Measurements from ENCODE around the gene CNTN5. TPM values are rescaled to one million over a fixed set of nuclear protein-coding genes. Genes with fewer than 3 reads are reported as not detected.

CNTN5 gene
- polyA plus RNA-seq, 1 donor (not counting 4 experiments of a cell fraction or from before 2014, with no cell fraction given), result not detected

DNA sequence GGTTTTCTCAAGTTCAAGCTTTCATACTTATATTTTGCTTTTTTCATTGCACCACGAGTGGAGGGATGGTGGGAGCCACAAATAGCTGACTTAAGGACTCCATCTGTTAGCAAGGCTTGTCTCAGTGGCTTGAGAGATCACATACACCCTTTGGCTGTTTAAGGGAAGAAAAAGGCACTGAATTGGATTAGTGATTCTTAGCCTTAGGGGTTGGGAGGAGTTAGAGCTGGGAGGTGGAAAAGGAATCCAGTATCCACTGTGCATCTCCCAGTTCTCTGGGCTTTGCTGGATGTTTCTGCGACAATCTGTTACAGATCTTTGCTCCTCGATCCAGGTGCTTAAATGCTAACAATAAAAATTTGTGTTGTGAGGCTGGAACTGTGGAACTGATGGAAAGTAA is 593.6 kb downstream of the CNTN5 start:
- Histone ChIP-seq H3K27me3 (ENCODE audit: control insufficient read depth, extremely low read depth, insufficient read depth, low read length) (no peaks in the 10 kb centered on the region), H3K9me1 (ENCODE audit: control insufficient read depth, extremely low read depth, insufficient read depth, low read length) (no peaks in the 10 kb centered on the region), H3K27ac (ENCODE audit: control insufficient read depth, insufficient read depth, low read length) (no peak overlapping the region), H3K9ac (ENCODE audit: control insufficient read depth, extremely low read depth, insufficient read depth, low read length) (no peak overlapping the region), H4K20me1 (ENCODE audit: control insufficient read depth, extremely low read depth, insufficient read depth, low read length) (no peaks in the 10 kb centered on the region), H3K4me3 (ENCODE audit: control insufficient read depth in 2 of 3, extremely low read depth in 1 of 3, insufficient read depth in 2 of 3, low read depth in 1 of 3, low read length in 3 of 3) (no peak overlapping the region), H3K36me3 (ENCODE audit: control insufficient read depth in 2 of 2, extremely low read depth in 1 of 2, insufficient read depth in 2 of 2, low read length in 2 of 2) (no peaks in the 10 kb centered on the region), H3K9me3 (ENCODE audit: control insufficient read depth, low read depth, low read length) (no peaks in the 10 kb centered on the region), H2AFZ (ENCODE audit: control insufficient read depth, low read length) (no peak overlapping the region), H3K4me1 (ENCODE audit: control insufficient read depth, extremely low read depth, insufficient read depth, low read length) (no peaks in the 10 kb centered on the region), H3K4me2 (ENCODE audit: control insufficient read depth, extremely low read depth, insufficient read depth, low read depth, low read length) (no peak overlapping the region), H3K79me2 (ENCODE audit: control insufficient read depth, insufficient read depth, low read length) (no peaks in the 10 kb centered on the region)
- dilution Hi-C loops (cut with MboI; ENCODE audit: extremely low pct_ligation_motif_present, low sequenced_read_pairs), result no loop called here
- DNase-seq (ENCODE audit: low read depth, low spot score) (no peak), FAIRE-seq (no peak)
- TF ChIP-seq EZH2 (IDR thresholded peaks at IDR 0.05; ENCODE audit: low read length), result no peak
- TF ChIP-seq, protein P1, sequence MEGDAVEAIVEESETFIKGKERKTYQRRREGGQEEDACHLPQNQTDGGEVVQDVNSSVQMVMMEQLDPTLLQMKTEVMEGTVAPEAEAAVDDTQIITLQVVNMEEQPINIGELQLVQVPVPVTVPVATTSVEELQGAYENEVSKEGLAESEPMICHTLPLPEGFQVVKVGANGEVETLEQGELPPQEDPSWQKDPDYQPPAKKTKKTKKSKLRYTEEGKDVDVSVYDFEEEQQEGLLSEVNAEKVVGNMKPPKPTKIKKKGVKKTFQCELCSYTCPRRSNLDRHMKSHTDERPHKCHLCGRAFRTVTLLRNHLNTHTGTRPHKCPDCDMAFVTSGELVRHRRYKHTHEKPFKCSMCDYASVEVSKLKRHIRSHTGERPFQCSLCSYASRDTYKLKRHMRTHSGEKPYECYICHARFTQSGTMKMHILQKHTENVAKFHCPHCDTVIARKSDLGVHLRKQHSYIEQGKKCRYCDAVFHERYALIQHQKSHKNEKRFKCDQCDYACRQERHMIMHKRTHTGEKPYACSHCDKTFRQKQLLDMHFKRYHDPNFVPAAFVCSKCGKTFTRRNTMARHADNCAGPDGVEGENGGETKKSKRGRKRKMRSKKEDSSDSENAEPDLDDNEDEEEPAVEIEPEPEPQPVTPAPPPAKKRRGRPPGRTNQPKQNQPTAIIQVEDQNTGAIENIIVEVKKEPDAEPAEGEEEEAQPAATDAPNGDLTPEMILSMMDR (optimal IDR thresholded peaks at IDR 0.05 in 1 of 3, IDR thresholded peaks at IDR 0.05 in 1 of 3, conservative IDR thresholded peaks at IDR 0.05 in 1 of 3; ENCODE audit: extremely low read depth in 1 of 3, insufficient read depth in 2 of 3, low read length in 3 of 3), result no peak

DNA sequence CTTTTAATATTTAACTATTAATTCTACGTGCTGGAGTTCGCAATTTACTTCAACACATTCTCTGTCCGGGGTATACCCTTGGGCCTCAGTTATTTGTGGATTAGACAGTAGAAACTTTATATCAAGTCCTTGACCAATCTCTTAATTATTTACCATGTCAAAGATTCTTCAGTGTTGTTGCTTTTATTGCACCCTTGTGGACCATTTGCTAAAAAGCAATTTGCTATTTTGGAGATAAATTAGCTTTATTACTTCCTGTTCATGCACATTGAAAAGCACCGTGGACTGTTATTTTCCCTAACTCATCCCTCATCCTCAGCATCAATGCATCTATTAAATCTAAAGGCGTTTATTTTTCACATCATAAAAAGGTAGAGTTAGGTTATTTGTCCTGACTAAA is 609.9 kb downstream of the CNTN5 start:
- FAIRE-seq (no peak), DNase-seq (ENCODE audit: low read depth, low spot score) (no peak)
- Histone ChIP-seq H3K27me3 (ENCODE audit: control insufficient read depth, extremely low read depth, insufficient read depth, low read length) (no peaks in the 10 kb centered on the region), H3K79me2 (ENCODE audit: control insufficient read depth, insufficient read depth, low read length) (no peaks in the 10 kb centered on the region), H3K9ac (ENCODE audit: control insufficient read depth, extremely low read depth, insufficient read depth, low read length) (no peak overlapping the region), H3K36me3 (ENCODE audit: control insufficient read depth in 2 of 2, extremely low read depth in 1 of 2, insufficient read depth in 2 of 2, low read length in 2 of 2) (no peaks in the 10 kb centered on the region), H3K4me2 (ENCODE audit: control insufficient read depth, extremely low read depth, insufficient read depth, low read depth, low read length) (no peak overlapping the region), H3K4me1 (ENCODE audit: control insufficient read depth, extremely low read depth, insufficient read depth, low read length) (no peaks in the 10 kb centered on the region), H3K9me3 (ENCODE audit: control insufficient read depth, low read depth, low read length) (no peaks in the 10 kb centered on the region), H2AFZ (ENCODE audit: control insufficient read depth, low read length) (no peak overlapping the region), H3K27ac (ENCODE audit: control insufficient read depth, insufficient read depth, low read length) (no peak overlapping the region), H3K4me3 (ENCODE audit: control insufficient read depth in 2 of 3, extremely low read depth in 1 of 3, insufficient read depth in 2 of 3, low read depth in 1 of 3, low read length in 3 of 3) (no peak overlapping the region), H4K20me1 (ENCODE audit: control insufficient read depth, extremely low read depth, insufficient read depth, low read length) (no peaks in the 10 kb centered on the region), H3K9me1 (ENCODE audit: control insufficient read depth, extremely low read depth, insufficient read depth, low read length) (no peaks in the 10 kb centered on the region)
- dilution Hi-C loops (cut with MboI; ENCODE audit: extremely low pct_ligation_motif_present, low sequenced_read_pairs), result no loop called here
- TF ChIP-seq, protein P1 (optimal IDR thresholded peaks at IDR 0.05 in 1 of 3, IDR thresholded peaks at IDR 0.05 in 1 of 3, conservative IDR thresholded peaks at IDR 0.05 in 1 of 3; ENCODE audit: extremely low read depth in 1 of 3, insufficient read depth in 2 of 3, low read length in 3 of 3), result no peak
- no peak for TF ChIP-seq EZH2 (IDR thresholded peaks at IDR 0.05; ENCODE audit: low read length)
